ENCODE results near the gene FXYD7. TPM values are rescaled to one million over a fixed set of nuclear protein-coding genes. Genes with fewer than 3 reads are reported as not detected.
A peak's percentile ranks its signal among the peaks of the same experiment; 100 is the strongest.

FXYD7 gene
- total RNA-seq, 1 experiment from 2014 or later, result not detected

GRCh38 chr19:35143818-35144217 lies 763 bp downstream of the FXYD7 start:
- no peak for DNase-seq
- intact Hi-C loops (cut with micrococcal nuclease), result loop anchor here (5.0 to 10.0 kb wide), 2 partner anchors 77 to 101 kb away; partner anchors contain the start of gene LSR
- no peaks in the 10 kb centered on the region for H4K20me1 ChIP-seq (ENCODE audit: low read length)
- TF ChIP-seq, protein P1, sequence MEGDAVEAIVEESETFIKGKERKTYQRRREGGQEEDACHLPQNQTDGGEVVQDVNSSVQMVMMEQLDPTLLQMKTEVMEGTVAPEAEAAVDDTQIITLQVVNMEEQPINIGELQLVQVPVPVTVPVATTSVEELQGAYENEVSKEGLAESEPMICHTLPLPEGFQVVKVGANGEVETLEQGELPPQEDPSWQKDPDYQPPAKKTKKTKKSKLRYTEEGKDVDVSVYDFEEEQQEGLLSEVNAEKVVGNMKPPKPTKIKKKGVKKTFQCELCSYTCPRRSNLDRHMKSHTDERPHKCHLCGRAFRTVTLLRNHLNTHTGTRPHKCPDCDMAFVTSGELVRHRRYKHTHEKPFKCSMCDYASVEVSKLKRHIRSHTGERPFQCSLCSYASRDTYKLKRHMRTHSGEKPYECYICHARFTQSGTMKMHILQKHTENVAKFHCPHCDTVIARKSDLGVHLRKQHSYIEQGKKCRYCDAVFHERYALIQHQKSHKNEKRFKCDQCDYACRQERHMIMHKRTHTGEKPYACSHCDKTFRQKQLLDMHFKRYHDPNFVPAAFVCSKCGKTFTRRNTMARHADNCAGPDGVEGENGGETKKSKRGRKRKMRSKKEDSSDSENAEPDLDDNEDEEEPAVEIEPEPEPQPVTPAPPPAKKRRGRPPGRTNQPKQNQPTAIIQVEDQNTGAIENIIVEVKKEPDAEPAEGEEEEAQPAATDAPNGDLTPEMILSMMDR (conservative IDR thresholded peaks at IDR 0.05; ENCODE audit: low read depth, low read length), result no peak
- TF ChIP-seq EZH2phosphoT487 (IDR thresholded peaks at IDR 0.05; ENCODE audit: borderline replicate concordance, low read length), result no peak
- TF ChIP-seq EZH2 (IDR thresholded peaks at IDR 0.05; ENCODE audit: low read length, unreplicated experiment), result no peak
- H3K9me3 ChIP-seq (ENCODE audit: low read length), result no peaks in the 10 kb centered on the region
- H3K36me3 ChIP-seq (ENCODE audit: low read depth, low read length), result no peaks in the 10 kb centered on the region
- no peak overlapping the region for H2AFZ ChIP-seq (ENCODE audit: low read length)
- CTCF ChIA-PET, result no interaction called here
- no TSS peak for BruUV-seq (replicated peaks)
- H3K9me2 ChIP-seq (replicated peaks; ENCODE audit: low read length), result no peaks in the 10 kb centered on the region
- ATAC-seq, result no peak
- H3K4me3 ChIP-seq (ENCODE audit: low read length), result no peak overlapping the region
- H3K79me2 ChIP-seq (ENCODE audit: low read length), result no peaks in the 10 kb centered on the region
- H3K4me2 ChIP-seq (ENCODE audit: low read length), result no peak overlapping the region
- POLR2A ChIA-PET (ENCODE audit: unreplicated experiment), result no interaction called here
- H3K9ac ChIP-seq (ENCODE audit: low read length), result no peak overlapping the region
- H3K27me3 ChIP-seq (ENCODE audit: low read length), result no peaks in the 10 kb centered on the region
- no peaks in the 10 kb centered on the region for H3F3A ChIP-seq (ENCODE audit: low read length, unreplicated experiment)
- H3K27ac ChIP-seq (ENCODE audit: low read length), result no peak overlapping the region
- 0 out of 2 replicates have a peak, but pooled peaks cover 11% of the 10 kb centered on the region for H3K4me1 ChIP-seq (ENCODE audit: insufficient read depth, low read length)

GRCh38 chr19:35144259-35144599 lies 1.2 kb downstream of the FXYD7 start:
- no peaks in the 10 kb centered on the region for H3K9me2 ChIP-seq (replicated peaks; ENCODE audit: low read length)
- TF ChIP-seq EZH2 (IDR thresholded peaks at IDR 0.05; ENCODE audit: low read length, unreplicated experiment) (no peak), EZH2phosphoT487 (IDR thresholded peaks at IDR 0.05; ENCODE audit: borderline replicate concordance, low read length) (no peak)
- DNase-seq, result no peak
- no peak overlapping the region for H3K4me3 ChIP-seq (ENCODE audit: low read length)
- H3K4me2 ChIP-seq (ENCODE audit: low read length), result no peak overlapping the region
- H3K79me2 ChIP-seq (ENCODE audit: low read length), result no peaks in the 10 kb centered on the region
- no peak overlapping the region for H3K27ac ChIP-seq (ENCODE audit: low read length)
- no peaks in the 10 kb centered on the region for H3F3A ChIP-seq (ENCODE audit: low read length, unreplicated experiment)
- no peak overlapping the region for H3K9ac ChIP-seq (ENCODE audit: low read length)
- H3K9me3 ChIP-seq (ENCODE audit: low read length), result no peaks in the 10 kb centered on the region
- H3K27me3 ChIP-seq (ENCODE audit: low read length), result no peaks in the 10 kb centered on the region
- CTCF ChIA-PET, result no interaction called here
- H3K4me1 ChIP-seq (ENCODE audit: insufficient read depth, low read length), result 0 out of 2 replicates have a peak, but pooled peaks cover 11% of the 10 kb centered on the region
- ATAC-seq, result no peak
- H3K36me3 ChIP-seq (ENCODE audit: low read depth, low read length), result no peaks in the 10 kb centered on the region
- H2AFZ ChIP-seq (ENCODE audit: low read length), result no peak overlapping the region
- H4K20me1 ChIP-seq (ENCODE audit: low read length), result no peaks in the 10 kb centered on the region
- POLR2A ChIA-PET (ENCODE audit: unreplicated experiment), result no interaction called here
- intact Hi-C loops (cut with micrococcal nuclease), result loop anchor here (5.0 to 10.0 kb wide), 2 partner anchors 77 to 101 kb away; partner anchors contain the start of gene LSR
- BruUV-seq (replicated peaks), result no TSS peak

DNA sequence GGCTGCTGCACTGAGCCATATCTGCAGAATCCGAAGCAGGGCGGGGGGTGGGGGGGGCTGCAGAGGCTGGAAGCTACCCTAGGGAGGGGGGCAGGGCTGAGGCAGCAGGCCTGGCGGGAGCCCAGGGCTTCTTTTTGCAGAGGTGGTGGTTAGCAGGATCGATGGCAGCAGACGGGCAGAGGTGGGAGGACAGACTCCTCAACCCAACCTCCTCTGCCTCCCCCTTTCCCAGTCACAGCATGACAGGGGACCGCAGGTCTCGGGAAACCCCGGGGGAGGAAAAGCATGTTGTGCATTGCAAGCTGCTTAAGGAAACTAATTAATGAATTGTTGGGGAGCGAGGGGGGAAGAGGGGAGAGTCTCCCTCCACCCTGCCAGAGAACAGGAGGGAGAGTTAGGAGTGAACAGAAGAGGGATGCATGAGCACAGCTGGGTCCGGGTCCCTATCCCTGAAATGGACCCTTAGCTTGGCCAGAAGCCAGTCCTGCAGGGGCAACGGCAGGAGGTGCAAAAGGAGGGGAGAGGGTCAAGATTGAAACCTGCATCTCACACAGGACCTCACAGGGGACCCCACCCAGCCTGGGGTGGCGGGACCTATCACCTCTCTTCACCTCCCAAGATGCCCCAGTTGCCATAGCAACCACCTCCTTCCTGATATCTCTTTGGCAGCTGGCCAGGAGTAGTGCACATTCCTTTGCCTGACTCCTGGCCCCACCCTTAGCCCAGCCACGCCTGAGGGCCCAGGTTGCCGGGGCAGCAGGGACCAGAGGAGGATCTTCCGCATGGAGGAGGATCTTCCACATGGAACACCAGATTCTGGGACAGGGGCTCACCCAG lies 1.8 kb downstream of the FXYD7 start:
- DNase-seq (peak; percentile 74), ATAC-seq (no peak)
- CTCF ChIA-PET, result no interaction called here
- no peak overlapping the region for H3K4me2 ChIP-seq (ENCODE audit: low read length)
- no peaks in the 10 kb centered on the region for H3K9me3 ChIP-seq (ENCODE audit: low read length)
- 0 out of 2 replicates have a peak, but pooled peaks cover 11% of the 10 kb centered on the region for H3K4me1 ChIP-seq (ENCODE audit: insufficient read depth, low read length)
- H3K36me3 ChIP-seq (ENCODE audit: low read depth, low read length), result no peaks in the 10 kb centered on the region
- TF ChIP-seq EZH2 (IDR thresholded peaks at IDR 0.05; ENCODE audit: low read length, unreplicated experiment), result no peak
- intact Hi-C loops (cut with micrococcal nuclease), result loop anchor here (5.0 to 10.0 kb wide), 2 partner anchors 78 to 100 kb away; partner anchors contain the start of gene LSR
- no peaks in the 10 kb centered on the region for H4K20me1 ChIP-seq (ENCODE audit: low read length)
- H3K9me2 ChIP-seq (replicated peaks; ENCODE audit: low read length), result no peaks in the 10 kb centered on the region
- H2AFZ ChIP-seq (ENCODE audit: low read length), result no peak overlapping the region
- H3K9ac ChIP-seq (ENCODE audit: low read length), result no peak overlapping the region
- POLR2A ChIA-PET (ENCODE audit: unreplicated experiment), result no interaction called here
- H3K79me2 ChIP-seq (ENCODE audit: low read length), result no peaks in the 10 kb centered on the region
- BruUV-seq (replicated peaks), result no TSS peak
- no peak overlapping the region for H3K27ac ChIP-seq (ENCODE audit: low read length)
- no peaks in the 10 kb centered on the region for H3K27me3 ChIP-seq (ENCODE audit: low read length)
- H3F3A ChIP-seq (ENCODE audit: low read length, unreplicated experiment), result no peaks in the 10 kb centered on the region
- H3K4me3 ChIP-seq (ENCODE audit: low read length), result no peak overlapping the region
